ENCODE measurements around the gene PCDHB15.

- TF ChIP-seq CTCF (IDR thresholded peaks at IDR 0.05): no peak
- TF ChIP-seq POLR2A (IDR thresholded peaks at IDR 0.05): no peak
- no peak for TF ChIP-seq POLR2AphosphoS5 (IDR thresholded peaks at IDR 0.05)
Observed at GRCh38 chr5:141236516-141237313, 8.5 kb upstream of the PCDHB15 start.

Measured in breast epithelium (tissue), 3 donors.